Transverse colon (tissue), 4 donors: Measurements from ENCODE around the gene RUNX1.

Experiments used
- CTCF ChIP-seq, 5 experiments: fragments of 200-600 bp in 3 of 5; fragments of 450-650 bp in 2 of 5; sonication (generic) in 3 of 5; IDR thresholded peaks; 1 replicate in 2 of 5; 2 replicates in 3 of 5; pipeline ENCODE4 v1.5.1; 2016 to 2017; ENCODE audit warnings: antibody characterized with exemption in 5 of 5, inconsistent platforms in 3 of 5, mild to moderate bottlenecking in 2 of 5, moderate library complexity in 1 of 5
- EP300 ChIP-seq: sonication (generic); formaldehyde crosslinking; IDR thresholded peaks from one replicate; pipeline ENCODE4 v1.6.1; 2017; ENCODE audit warnings: antibody characterized with exemption, low read depth
- POLR2A ChIP-seq: fragments of 450-650 bp; IDR thresholded peaks from one replicate; pipeline ENCODE4 v1.6.1; 2016; ENCODE audit warnings: antibody characterized with exemption, mild to moderate bottlenecking, moderate library complexity
- POLR2AphosphoS5 ChIP-seq, 3 donors: sonication (generic); formaldehyde crosslinking; IDR thresholded peaks; one replicate each; pipeline ENCODE4 v1.6.1; 2016; ENCODE audit warnings: antibody characterized with exemption in 3 of 3

- TF ChIP-seq CTCF (IDR thresholded peaks at IDR 0.05): no peak
- no peak for TF ChIP-seq POLR2A
- no peak for TF ChIP-seq EP300
- no peak for TF ChIP-seq POLR2AphosphoS5 (IDR thresholded peaks at IDR 0.05)
Observed at GRCh38 chr21:34817821-34818661, 231.1 kb downstream of the RUNX1 start.
